Measurements from ENCODE around the gene AKAIN1.

- TF ChIP-seq POLR2AphosphoS5 (IDR thresholded peaks at IDR 0.05; ENCODE audit: low read depth, low read length) (no peak), CTCF (IDR thresholded peaks at IDR 0.05) (no peak), REST (IDR thresholded peaks at IDR 0.05; ENCODE audit: insufficient read depth in 1 of 2, low read depth in 2 of 2, low read length in 1 of 2) (no peak), SIN3A (IDR thresholded peaks at IDR 0.05; ENCODE audit: borderline replicate concordance, insufficient read depth, low read depth, low read length) (no peak)
These were observed 44.6 kb downstream of the AKAIN1 start for GRCh38 chr18:5152343-5153020.
